DOHH2 (cell line): ENCODE data around the gene EGFLAM.

Experiments used
- H3F3A ChIP-seq: fragments of 200-600 bp; sonication (generic), shearing (Covaris generic); 2 replicates; pipeline ENCODE4 v1.6.0; 2016; ENCODE audit warnings: antibody characterized with exemption, mild to moderate bottlenecking; ENCODE audit not compliant: control insufficient read depth, insufficient read depth
- H3K27ac ChIP-seq: fragments of 200-600 bp; sonication (generic); 2 replicates; pipeline ENCODE4 v1.5.1; 2014; ENCODE audit warnings: low read depth, mild to moderate bottlenecking, low read length, moderate library complexity
- H3K27me3 ChIP-seq: fragments of 200-600 bp; sonication (generic); 2 replicates; pipeline ENCODE4 v1.6.1; 2014; ENCODE audit warnings: mild to moderate bottlenecking, low read length, mixed read lengths; ENCODE audit not compliant: control insufficient read depth
- H3K36me3 ChIP-seq: fragments of 200-600 bp; sonication (generic); 2 replicates; pipeline ENCODE4 v1.6.1; 2014; ENCODE audit warnings: mild to moderate bottlenecking, low read length, moderate library complexity, mixed read lengths; ENCODE audit not compliant: control insufficient read depth
- H3K4me1 ChIP-seq: fragments of 200-600 bp; sonication (generic); 2 replicates; pipeline ENCODE4 v1.6.1; 2014; ENCODE audit warnings: mild to moderate bottlenecking, low read length, mixed read lengths; ENCODE audit not compliant: control insufficient read depth
- H3K4me2 ChIP-seq: fragments of 200-600 bp; sonication (generic); 2 replicates; pipeline ENCODE4 v1.6.0; 2014; ENCODE audit warnings: mild to moderate bottlenecking, low read length, moderate library complexity
- H3K4me3 ChIP-seq: fragments of 200-600 bp; sonication (generic); 2 replicates; pipeline ENCODE4 v1.5.1; 2014; ENCODE audit warnings: mild to moderate bottlenecking, low read length, mixed read lengths
- H3K79me2 ChIP-seq: fragments of 200-600 bp; sonication (generic); 2 replicates; pipeline ENCODE4 v1.6.1; 2014; ENCODE audit warnings: mild to moderate bottlenecking, low read length, mixed read lengths; ENCODE audit not compliant: control insufficient read depth
- H3K9me2 ChIP-seq: fragments of 200-600 bp; sonication (generic); replicated peaks from 2 replicates; pipeline ENCODE4 v1.6.1; 2014; ENCODE audit warnings: mild to moderate bottlenecking, low read length, mixed read lengths; ENCODE audit not compliant: control insufficient read depth
- H3K9me3 ChIP-seq: fragments of 200-600 bp; sonication (generic); 2 replicates; pipeline ENCODE4 v1.6.1; 2014; ENCODE audit warnings: antibody characterized with exemption, low read length, mixed read lengths; ENCODE audit not compliant: control insufficient read depth, insufficient read depth
- H4K20me1 ChIP-seq: fragments of 200-600 bp; sonication (generic); 2 replicates; pipeline ENCODE4 v1.6.0; 2014; ENCODE audit warnings: low read depth, mild to moderate bottlenecking, antibody characterized with exemption, low read length, moderate library complexity; ENCODE audit not compliant: control insufficient read depth, insufficient read depth
- CTCF ChIP-seq: fragments of 200-600 bp; sonication (generic); IDR thresholded peaks from one replicate; pipeline ENCODE4 v1.5.1; 2014; ENCODE audit warnings: antibody characterized with exemption, mild to moderate bottlenecking, low read depth, low read length; ENCODE audit not compliant: poor library complexity, severe bottlenecking
- EZH2phosphoT487 ChIP-seq: fragments of 200-600 bp; sonication (generic); IDR thresholded peaks from 2 replicates; pipeline ENCODE4 v1.6.1; 2017; ENCODE audit warnings: borderline replicate concordance, mild to moderate bottlenecking, antibody characterized with exemption, low read length, moderate library complexity, mixed read lengths

EGFLAM gene

GRCh38 chr5:38286002-38286401 lies 27.6 kb downstream of the EGFLAM start:
- Histone ChIP-seq H3K9me3 (no peaks in the 10 kb centered on the region), H3F3A (no peaks in the 10 kb centered on the region), H3K4me1 (no peaks in the 10 kb centered on the region), H4K20me1 (no peaks in the 10 kb centered on the region), H3K36me3 (no peaks in the 10 kb centered on the region), H3K4me3 (no peak overlapping the region), H3K4me2 (no peak overlapping the region), H3K27ac (no peak overlapping the region), H3K9me2 (no peaks in the 10 kb centered on the region), H3K79me2 (no peaks in the 10 kb centered on the region), H3K27me3 (no peaks in the 10 kb centered on the region)
- TF ChIP-seq EZH2phosphoT487 (no peak), CTCF (no peak)

GRCh38 chr5:38287124-38287523 lies 28.8 kb downstream of the EGFLAM start:
- no peaks in the 10 kb centered on the region for H3K79me2 ChIP-seq
- H3K4me2 ChIP-seq: no peak overlapping the region
- TF ChIP-seq EZH2phosphoT487 (no peak), CTCF (no peak)
- H4K20me1 ChIP-seq: no peaks in the 10 kb centered on the region
- H3K27me3 ChIP-seq: no peaks in the 10 kb centered on the region
- H3K36me3 ChIP-seq: no peaks in the 10 kb centered on the region
- H3K4me3 ChIP-seq: no peak overlapping the region
- H3K9me2 ChIP-seq: no peaks in the 10 kb centered on the region
- H3K27ac ChIP-seq: no peak overlapping the region
- no peaks in the 10 kb centered on the region for H3K9me3 ChIP-seq
- no peaks in the 10 kb centered on the region for H3K4me1 ChIP-seq
- H3F3A ChIP-seq: no peaks in the 10 kb centered on the region

GRCh38 chr5:38289457-38289856 lies 31.1 kb downstream of the EGFLAM start:
- Histone ChIP-seq H3K36me3 (no peaks in the 10 kb centered on the region), H3K4me3 (no peak overlapping the region), H3K4me1 (no peaks in the 10 kb centered on the region), H3K9me2 (no peaks in the 10 kb centered on the region), H3K79me2 (no peaks in the 10 kb centered on the region), H3K27me3 (no peaks in the 10 kb centered on the region), H3F3A (no peaks in the 10 kb centered on the region), H4K20me1 (no peaks in the 10 kb centered on the region), H3K27ac (no peak overlapping the region), H3K9me3 (no peaks in the 10 kb centered on the region), H3K4me2 (no peak overlapping the region)
- TF ChIP-seq CTCF (no peak), EZH2phosphoT487 (no peak)

- H3K36me3 ChIP-seq: no peaks in the 10 kb centered on the region
Measured at GRCh38 chr5:38290028-38290653, 31.8 kb downstream of the EGFLAM start.

More at GRCh38 chr5:38290028-38290653, 31.8 kb downstream of the EGFLAM start:
- no peaks in the 10 kb centered on the region for H3K27me3 ChIP-seq
- TF ChIP-seq CTCF: no peak
- TF ChIP-seq EZH2phosphoT487: no peak
- no peaks in the 10 kb centered on the region for H3K9me3 ChIP-seq
- no peaks in the 10 kb centered on the region for H3K79me2 ChIP-seq
- no peak overlapping the region for H3K4me3 ChIP-seq
- H3K4me1 ChIP-seq: no peaks in the 10 kb centered on the region
- H3K27ac ChIP-seq: no peak overlapping the region
- H3K9me2 ChIP-seq: no peaks in the 10 kb centered on the region
- no peak overlapping the region for H3K4me2 ChIP-seq
- no peaks in the 10 kb centered on the region for H4K20me1 ChIP-seq
- no peaks in the 10 kb centered on the region for H3F3A ChIP-seq
